GM18498 (cell line): ENCODE results near the gene B4GALNT1.
"Not testable (repeated sequence)": the region's sequence is repeated elsewhere in the genome, so short reads cannot be mapped to it uniquely, and the experiment has no call there.

ENCODE experiments used
- ATAC-seq: cut with Tn5 transposase; IDR thresholded peaks from one replicate; pipeline ENCODE4 v1.9.1; 2021; ENCODE audit warnings: mild to moderate bottlenecking, moderate library complexity; ENCODE audit not compliant: unreplicated experiment

Gene B4GALNT1

GRCh38 chr12:57588951-57589610 is 43.9 kb downstream of the B4GALNT1 start:
- not testable (repeated sequence) for ATAC-seq

- no peak for ATAC-seq
Observed at GRCh38 chr12:57586832-57587429, 46.1 kb downstream of the B4GALNT1 start.

GRCh38 chr12:57586128-57586527 is 46.9 kb downstream of the B4GALNT1 start:
- no peak for ATAC-seq

GRCh38 chr12:57585156-57585555 is 47.8 kb downstream of the B4GALNT1 start:
- ATAC-seq = no peak

- ATAC-seq = no peak
Observed at GRCh38 chr12:57584690-57585089, 48.3 kb downstream of the B4GALNT1 start.

GRCh38 chr12:57584050-57584449 is 49.0 kb downstream of the B4GALNT1 start:
- no peak for ATAC-seq

GRCh38 chr12:57583008-57583831 is 49.8 kb downstream of the B4GALNT1 start:
- peak; percentile 95 for ATAC-seq

- no peak for ATAC-seq
Observed at GRCh38 chr12:57582440-57582839, 50.6 kb downstream of the B4GALNT1 start.

- no peak for ATAC-seq
Observed at GRCh38 chr12:57581802-57582201, 51.2 kb downstream of the B4GALNT1 start.

GRCh38 chr12:57580466-57580795 is 52.6 kb downstream of the B4GALNT1 start:
- ATAC-seq = no peak

- ATAC-seq = no peak
Observed at GRCh38 chr12:57579677-57580465, 53.1 kb downstream of the B4GALNT1 start.

GRCh38 chr12:57579011-57579410 is 54.0 kb downstream of the B4GALNT1 start:
- ATAC-seq = no peak

GRCh38 chr12:57577981-57578758 is 54.8 kb downstream of the B4GALNT1 start:
- no peak for ATAC-seq

- ATAC-seq = no peak
Observed at GRCh38 chr12:57576613-57577160, 56.3 kb downstream of the B4GALNT1 start.
